Breast epithelium (tissue), 4 donors: ENCODE measurements around the gene LOXL3. TPM values are rescaled to one million over a fixed set of nuclear protein-coding genes. Genes with fewer than 3 reads are reported as not detected.
A peak's percentile ranks its signal among the peaks of the same experiment; 100 is the strongest.

Source experiments
- DNase-seq, 2 donors: peaks; one replicate each; pipeline ENCODE4 v3.0.0-alpha.2; 2019; ENCODE audit warnings: low spot score in 2 of 2
- H3K27ac ChIP-seq, 2 donors: fragments of 200-600 bp; sonication (generic) in 1 of 2; one replicate each; pipeline ENCODE4 v1.5.1; 2016 to 2019; ENCODE audit warnings: mild to moderate bottlenecking in 1 of 2
- H3K27me3 ChIP-seq, 2 donors: fragments of 200-600 bp; sonication (generic) in 1 of 2; one replicate each; pipeline versions ENCODE4 v1.5.1 to v1.6.0; 2017 to 2019; ENCODE audit warnings: control low read depth in 1 of 2, mild to moderate bottlenecking in 1 of 2
- H3K36me3 ChIP-seq: fragments of 200-600 bp; one replicate; pipeline ENCODE4 v1.5.1; 2019
- H3K4me1 ChIP-seq, 2 donors: fragments of 200-600 bp; sonication (generic); one replicate each; pipeline ENCODE4 v1.5.1; 2016 to 2019; ENCODE audit warnings: control low read depth in 1 of 2
- H3K4me3 ChIP-seq, 3 donors: fragments of 200-600 bp; sonication (generic); 1 replicate in 2 of 3; 2 replicates in 1 of 3; pipeline ENCODE4 v1.5.1; 2016 to 2019; ENCODE audit warnings: mild to moderate bottlenecking in 3 of 3, moderate library complexity in 2 of 3
- H3K9me3 ChIP-seq, 2 donors: fragments of 200-600 bp; sonication (generic) in 1 of 2; one replicate each; pipeline ENCODE4 v1.5.1; 2016 to 2019; ENCODE audit warnings: control low read depth in 1 of 2
- POLR2A ChIP-seq: fragments of 450-650 bp; IDR thresholded peaks from one replicate; pipeline ENCODE4 v1.6.1; 2016; ENCODE audit warnings: antibody characterized with exemption, mild to moderate bottlenecking, moderate library complexity
- POLR2AphosphoS5 ChIP-seq, 3 donors: sonication (generic); formaldehyde crosslinking; IDR thresholded peaks; one replicate each; pipeline ENCODE4 v1.6.1; 2017; ENCODE audit warnings: antibody characterized with exemption in 3 of 3
- intact Hi-C: fragments of 100-400 bp; cut with DNase I; formaldehyde crosslinking; loops from one replicate; pipeline ENCODE4 v1.15.1; 2023; ENCODE audit warnings: low total_unique reads
- total RNA-seq, 3 donors: library from RNA; depleted of rRNA; stranded (reverse); fragments of >200 nt; gene quantifications; one replicate each; pipeline ENCODE4 v1.1.0, GENCODE V29; 2016
- TF ChIP-seq, protein P1 (sequence below), 3 donors: fragments of 450-650 bp; IDR thresholded peaks; one replicate each; pipeline ENCODE4 v1.5.1; 2016 to 2017; ENCODE audit warnings: antibody characterized with exemption in 3 of 3, mild to moderate bottlenecking in 3 of 3, moderate library complexity in 3 of 3

The LOXL3 gene
- total RNA-seq, 3 donors from 2014 or later: 3.7 to 7.8 (median 6.6) TPM

DNA sequence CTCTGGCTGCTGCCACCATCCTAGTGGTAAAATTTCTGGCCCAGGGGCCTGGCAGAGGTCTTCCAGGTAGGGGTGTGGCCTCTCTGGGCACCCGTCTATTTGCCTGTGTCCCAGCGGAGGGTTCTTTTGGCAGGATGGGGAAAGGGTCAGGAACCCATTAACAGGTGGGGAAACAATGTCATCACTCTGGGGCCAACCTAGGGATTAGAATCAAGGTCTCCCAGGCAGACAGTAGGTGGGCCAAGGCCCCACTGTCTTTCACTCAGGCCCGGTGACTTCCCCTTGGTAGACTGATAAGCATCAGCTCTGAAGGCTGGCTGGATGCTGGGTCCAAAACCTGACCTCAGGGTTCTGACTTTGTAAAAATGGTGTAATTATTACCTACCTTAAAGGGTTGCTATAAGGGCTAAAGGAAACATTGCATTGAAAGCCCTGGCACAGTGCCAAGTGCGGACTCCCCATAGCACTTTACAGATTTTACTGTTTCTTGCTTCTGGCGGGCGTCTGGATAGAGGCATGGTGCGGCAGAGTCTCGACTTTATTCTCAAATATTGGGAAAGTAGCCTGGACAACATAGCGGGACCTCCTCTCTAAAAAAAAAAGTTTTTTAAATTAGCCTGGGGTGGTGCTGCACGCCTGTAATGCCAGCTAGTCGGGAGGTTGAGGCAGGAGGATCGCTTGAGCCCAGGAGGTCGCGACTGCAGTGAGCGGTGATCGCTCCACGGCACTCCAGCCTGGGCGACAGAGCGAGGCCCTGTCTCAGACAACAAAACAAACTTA is 56.6 kb downstream of the LOXL3 start:
- TF ChIP-seq, protein P1, sequence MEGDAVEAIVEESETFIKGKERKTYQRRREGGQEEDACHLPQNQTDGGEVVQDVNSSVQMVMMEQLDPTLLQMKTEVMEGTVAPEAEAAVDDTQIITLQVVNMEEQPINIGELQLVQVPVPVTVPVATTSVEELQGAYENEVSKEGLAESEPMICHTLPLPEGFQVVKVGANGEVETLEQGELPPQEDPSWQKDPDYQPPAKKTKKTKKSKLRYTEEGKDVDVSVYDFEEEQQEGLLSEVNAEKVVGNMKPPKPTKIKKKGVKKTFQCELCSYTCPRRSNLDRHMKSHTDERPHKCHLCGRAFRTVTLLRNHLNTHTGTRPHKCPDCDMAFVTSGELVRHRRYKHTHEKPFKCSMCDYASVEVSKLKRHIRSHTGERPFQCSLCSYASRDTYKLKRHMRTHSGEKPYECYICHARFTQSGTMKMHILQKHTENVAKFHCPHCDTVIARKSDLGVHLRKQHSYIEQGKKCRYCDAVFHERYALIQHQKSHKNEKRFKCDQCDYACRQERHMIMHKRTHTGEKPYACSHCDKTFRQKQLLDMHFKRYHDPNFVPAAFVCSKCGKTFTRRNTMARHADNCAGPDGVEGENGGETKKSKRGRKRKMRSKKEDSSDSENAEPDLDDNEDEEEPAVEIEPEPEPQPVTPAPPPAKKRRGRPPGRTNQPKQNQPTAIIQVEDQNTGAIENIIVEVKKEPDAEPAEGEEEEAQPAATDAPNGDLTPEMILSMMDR (IDR thresholded peaks at IDR 0.05): no peak
- TF ChIP-seq POLR2A (no peak), POLR2AphosphoS5 (IDR thresholded peaks at IDR 0.05) (no peak)
- no peak for DNase-seq
- H3K36me3 ChIP-seq: peaks cover 3% of the 10 kb centered on the region
- no peaks in the 10 kb centered on the region for H3K9me3 ChIP-seq
- intact Hi-C loops: no loop called here
- H3K27me3 ChIP-seq: peaks cover 6 to 7% of the 10 kb centered on the region in 2 donors
- peaks cover 0 to 3% of the 10 kb centered on the region in 2 donors for H3K4me1 ChIP-seq
- H3K27ac ChIP-seq: no peak overlapping the region
- H3K4me3 ChIP-seq: peak overlapping the region; percentile 31 to 70 (median 55)

DNA sequence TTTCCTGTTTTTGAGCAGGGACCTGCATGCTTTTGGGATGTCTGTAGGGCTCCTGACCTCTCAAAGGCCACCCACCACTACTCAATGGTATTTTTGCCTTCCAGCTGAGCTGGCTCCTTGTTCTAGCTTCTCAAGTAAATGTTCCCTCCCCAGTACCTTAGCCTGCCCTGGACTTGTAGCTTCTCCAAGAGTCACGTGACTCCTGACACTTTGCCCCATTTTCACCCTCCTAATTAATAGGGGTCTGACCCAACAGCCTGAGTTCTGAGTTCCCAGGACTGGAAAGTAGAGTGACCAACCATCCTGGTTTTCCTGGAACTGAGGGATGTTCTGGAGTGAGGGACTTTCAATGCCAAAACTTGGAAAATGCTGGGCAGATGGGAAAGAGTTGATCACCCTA is 58.3 kb downstream of the LOXL3 start:
- peaks cover 6 to 7% of the 10 kb centered on the region in 2 donors for H3K27me3 ChIP-seq
- intact Hi-C loops: no loop called here
- TF ChIP-seq, protein P1 (IDR thresholded peaks at IDR 0.05): no peak
- TF ChIP-seq POLR2AphosphoS5 (IDR thresholded peaks at IDR 0.05) (no peak), POLR2A (no peak)
- H3K4me3 ChIP-seq: no peak overlapping the region
- H3K9me3 ChIP-seq: no peaks in the 10 kb centered on the region
- peaks cover 0 to 3% of the 10 kb centered on the region in 2 donors for H3K4me1 ChIP-seq
- peaks cover 3% of the 10 kb centered on the region for H3K36me3 ChIP-seq
- H3K27ac ChIP-seq: no peak overlapping the region
- DNase-seq: no peak

DNA sequence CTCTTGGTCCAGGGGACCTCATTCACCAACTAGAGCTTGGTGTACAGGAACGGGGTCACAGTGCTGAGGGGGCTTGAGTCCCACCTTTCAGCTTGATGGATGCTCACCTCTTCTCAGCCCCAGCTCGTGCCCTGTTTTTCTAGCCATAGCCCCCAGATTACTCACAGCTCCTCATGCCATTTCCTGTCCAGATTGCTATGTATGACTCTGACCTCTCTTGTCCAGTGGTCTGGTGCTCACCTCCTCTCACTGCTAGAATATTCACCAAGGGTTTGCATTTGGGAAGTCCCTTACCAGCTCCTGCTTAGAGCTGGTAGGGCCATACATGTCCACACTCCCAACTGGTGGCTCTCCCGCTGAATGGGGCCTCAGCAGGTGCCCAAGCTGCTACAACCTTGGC is 60.2 kb downstream of the LOXL3 start:
- peaks cover 0 to 6% of the 10 kb centered on the region in 2 donors for H3K27me3 ChIP-seq
- DNase-seq: no peak
- no peak for TF ChIP-seq POLR2AphosphoS5 (IDR thresholded peaks at IDR 0.05)
- TF ChIP-seq POLR2A: no peak
- TF ChIP-seq, protein P1 (IDR thresholded peaks at IDR 0.05): no peak
- peaks cover 3% of the 10 kb centered on the region for H3K36me3 ChIP-seq
- no peaks in the 10 kb centered on the region for H3K4me1 ChIP-seq
- no peak overlapping the region for H3K27ac ChIP-seq
- no peak overlapping the region for H3K4me3 ChIP-seq
- H3K9me3 ChIP-seq: no peaks in the 10 kb centered on the region
- intact Hi-C loops: no loop called here

DNA sequence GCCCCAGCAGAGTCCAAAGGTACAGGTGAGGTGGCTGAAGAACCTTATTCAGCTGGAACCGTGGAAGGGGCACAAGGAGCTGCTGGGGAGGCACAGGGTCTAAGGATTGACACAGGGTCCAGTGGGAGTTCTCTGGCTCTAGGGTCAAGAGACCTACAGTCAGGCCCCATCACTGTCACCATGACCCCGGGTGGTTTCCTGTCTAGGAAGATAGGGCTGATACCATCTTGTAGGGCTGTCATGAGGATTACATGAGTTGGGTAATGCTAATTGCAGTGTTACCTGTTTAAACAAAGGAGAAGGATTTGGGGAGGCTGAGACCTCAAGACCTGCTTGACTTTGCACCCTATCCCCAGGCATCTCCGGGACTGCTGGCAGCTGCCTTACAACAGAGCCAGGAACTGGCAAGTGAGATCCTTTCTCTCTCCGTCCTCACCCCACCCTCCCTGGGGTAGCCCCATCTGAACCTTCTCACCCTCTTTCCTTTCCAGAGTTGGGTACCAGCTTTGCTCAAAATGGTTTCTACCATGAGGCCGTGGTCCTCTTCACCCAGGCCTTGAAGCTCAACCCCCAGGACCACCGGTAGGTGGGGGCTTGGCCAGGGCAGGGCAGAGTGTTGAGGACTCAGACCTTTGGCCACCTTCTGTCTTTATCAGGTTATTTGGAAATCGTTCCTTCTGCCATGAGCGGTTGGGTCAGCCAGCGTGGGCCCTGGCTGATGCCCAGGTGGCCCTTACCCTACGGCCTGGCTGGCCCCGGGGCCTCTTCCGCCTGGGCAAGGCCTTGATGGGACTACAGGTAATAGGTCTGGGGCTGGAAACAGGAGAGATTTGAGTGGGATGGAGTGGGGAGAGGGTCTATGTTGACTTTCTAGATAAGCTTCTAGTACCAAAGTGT is 61.8 kb downstream of the LOXL3 start:
- Histone ChIP-seq H3K27me3 (no peaks in the 10 kb centered on the region), H3K27ac (no peak overlapping the region), H3K9me3 (no peaks in the 10 kb centered on the region), H3K4me1 (no peaks in the 10 kb centered on the region), H3K4me3 (no peak overlapping the region), H3K36me3 (peaks cover 3% of the 10 kb centered on the region)
- TF ChIP-seq, protein P1 (IDR thresholded peaks at IDR 0.05): no peak
- TF ChIP-seq POLR2AphosphoS5 (IDR thresholded peaks at IDR 0.05) (no peak), POLR2A (no peak)
- intact Hi-C loops: no loop called here
- no peak for DNase-seq

DNA sequence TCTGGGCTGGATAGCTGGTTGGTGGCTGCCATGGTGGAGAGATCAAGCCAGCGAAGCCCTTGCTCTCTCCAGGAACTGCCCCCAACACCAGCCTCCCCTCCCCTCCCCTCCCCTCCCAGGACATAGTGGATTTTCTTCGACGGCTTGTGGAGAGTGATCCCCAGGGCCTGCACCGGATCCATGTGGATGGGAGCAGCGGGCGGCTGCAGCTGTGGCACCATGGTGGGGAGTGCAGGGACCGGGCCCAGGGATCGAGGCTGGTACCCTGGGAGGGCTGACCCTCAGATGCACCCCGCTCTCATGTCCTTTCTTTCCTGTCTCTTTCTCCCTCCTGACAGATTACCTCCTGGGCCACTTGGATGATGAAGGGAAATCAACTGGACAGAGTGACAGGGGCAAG is 63.8 kb downstream of the LOXL3 start:
- intact Hi-C loops: no loop called here
- Histone ChIP-seq H3K4me1 (no peaks in the 10 kb centered on the region), H3K27ac (no peak overlapping the region), H3K36me3 (peaks cover 3% of the 10 kb centered on the region), H3K27me3 (no peaks in the 10 kb centered on the region), H3K9me3 (no peaks in the 10 kb centered on the region), H3K4me3 (no peak overlapping the region)
- TF ChIP-seq, protein P1 (IDR thresholded peaks at IDR 0.05): no peak
- TF ChIP-seq POLR2AphosphoS5 (IDR thresholded peaks at IDR 0.05) (no peak), POLR2A (no peak)
- no peak for DNase-seq
